ENCODE results near the gene ZNF277.

GRCh38 chr7:112192236-112193154 is 14.0 kb upstream of the ZNF277 start:
- TF ChIP-seq POLR2AphosphoS5 (IDR thresholded peaks at IDR 0.05; ENCODE audit: low read depth, low read length) (no peak), CTCF (IDR thresholded peaks at IDR 0.05 in 2 of 3, conservative IDR thresholded peaks at IDR 0.05 in 1 of 3; ENCODE audit: borderline replicate concordance in 1 of 3, insufficient read depth in 1 of 3, low read depth in 2 of 3, low read length in 2 of 3) (no peak), POLR2A (IDR thresholded peaks at IDR 0.05; ENCODE audit: borderline replicate concordance, extremely low read depth, insufficient read depth, insufficient read length) (no peak), CEBPB (IDR thresholded peaks at IDR 0.05; ENCODE audit: low read depth) (no peak), EZH2 (IDR thresholded peaks at IDR 0.05) (no peak), EGR1 (IDR thresholded peaks at IDR 0.05; ENCODE audit: low read depth) (no peak)
- TF ChIP-seq, protein P1, sequence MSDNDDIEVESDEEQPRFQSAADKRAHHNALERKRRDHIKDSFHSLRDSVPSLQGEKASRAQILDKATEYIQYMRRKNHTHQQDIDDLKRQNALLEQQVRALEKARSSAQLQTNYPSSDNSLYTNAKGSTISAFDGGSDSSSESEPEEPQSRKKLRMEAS (IDR thresholded peaks at IDR 0.05), result no peak

Data from HCT116 (cell line).